Lower lobe of right lung (tissue), 2 donors: ENCODE measurements around the gene GRM7. TPM values are rescaled to one million over a fixed set of nuclear protein-coding genes. Genes with fewer than 3 reads are reported as not detected.

Experiments used
- ATAC-seq, 2 donors: fragments of 200-7000 bp; cut with Tn5 transposase; one replicate each; pipeline ENCODE4 v1.9.1; 2020 to 2022; ENCODE audit warnings: mild to moderate bottlenecking in 2 of 2, moderate library complexity in 2 of 2
- DNase-seq: peaks from one replicate; pipeline ENCODE4 v3.0.0-alpha.2; 2020
- H3K27ac ChIP-seq: fragments of 200-600 bp; one replicate; pipeline ENCODE4 v1.8.0; 2022
- H3K27me3 ChIP-seq: fragments of 200-600 bp; one replicate; pipeline ENCODE4 v1.8.0; 2022; ENCODE audit warnings: low read depth
- H3K36me3 ChIP-seq: fragments of 200-600 bp; one replicate; pipeline ENCODE4 v1.8.0; 2022; ENCODE audit warnings: mild to moderate bottlenecking
- H3K4me1 ChIP-seq: fragments of 200-600 bp; one replicate; pipeline ENCODE4 v1.8.0; 2022
- H3K4me3 ChIP-seq: fragments of 200-600 bp; one replicate; pipeline ENCODE4 v1.8.0; 2022; ENCODE audit warnings: mild to moderate bottlenecking
- H3K9me3 ChIP-seq: fragments of 200-600 bp; one replicate; pipeline ENCODE4 v1.8.0; 2022
- intact Hi-C: fragments of 100-400 bp; cut with DNase I; formaldehyde crosslinking; loops from one replicate; pipeline ENCODE4 v1.11.0; 2022
- total RNA-seq: library from RNA; stranded (reverse); fragmentation: NEBNext Ultra II Directional; extraction: Animal tissue kit (Norgen Biotek cat#: 25700); gene quantifications from one replicate; pipeline ENCODE4 v1.2.1, GENCODE V29; 2021
- TF ChIP-seq, protein P1 (sequence below): fragments of 200-600 bp; IDR thresholded peaks from one replicate; pipeline ENCODE4 v1.8.0; 2022; ENCODE audit warnings: antibody characterized with exemption, mild to moderate bottlenecking
- donor health status: DM: no; HTN: yes; CAD: no; lungs with severe emphysema.

Gene GRM7
- total RNA-seq, 1 donor from 2014 or later = 0.86 TPM

DNA sequence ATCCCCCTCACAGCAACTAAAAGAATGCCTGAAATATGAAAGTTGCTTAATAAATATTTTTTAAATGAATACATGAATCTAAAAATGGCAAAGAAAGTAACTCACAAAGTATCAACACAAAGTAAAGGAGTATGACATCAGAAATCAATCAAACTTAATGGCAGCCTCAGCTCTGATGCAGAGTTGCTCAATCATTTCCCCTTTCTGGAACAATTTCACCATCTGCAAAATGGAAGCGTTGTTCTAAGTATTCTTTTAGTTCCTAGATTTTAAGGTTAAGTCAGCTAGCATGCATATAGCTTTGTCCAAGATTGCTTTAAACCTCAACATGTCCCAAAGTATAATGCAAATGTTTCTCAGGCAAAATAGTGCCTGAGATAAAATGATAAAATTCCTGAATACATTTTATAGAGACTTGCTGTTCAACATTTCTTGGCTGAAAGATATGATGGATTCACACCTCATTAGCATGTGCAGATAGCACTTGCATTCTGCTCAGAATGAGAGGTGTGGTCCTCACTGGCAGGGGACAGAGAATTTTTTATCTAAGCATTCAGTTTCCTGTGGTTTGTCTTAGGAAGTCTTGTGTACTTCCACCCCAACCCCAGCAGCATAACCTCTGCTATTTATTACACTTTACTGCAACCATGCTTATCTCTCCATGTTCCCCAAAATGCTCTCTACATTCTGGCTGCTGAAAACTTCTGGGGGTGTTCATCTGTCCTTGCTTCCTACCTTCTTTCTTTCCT lies 429.3 kb downstream of the GRM7 start:
- Histone ChIP-seq H3K27ac (no peak overlapping the region), H3K4me1 (no peaks in the 10 kb centered on the region), H3K36me3 (no peaks in the 10 kb centered on the region), H3K9me3 (no peaks in the 10 kb centered on the region), H3K27me3 (no peaks in the 10 kb centered on the region), H3K4me3 (no peak overlapping the region)
- TF ChIP-seq, protein P1, sequence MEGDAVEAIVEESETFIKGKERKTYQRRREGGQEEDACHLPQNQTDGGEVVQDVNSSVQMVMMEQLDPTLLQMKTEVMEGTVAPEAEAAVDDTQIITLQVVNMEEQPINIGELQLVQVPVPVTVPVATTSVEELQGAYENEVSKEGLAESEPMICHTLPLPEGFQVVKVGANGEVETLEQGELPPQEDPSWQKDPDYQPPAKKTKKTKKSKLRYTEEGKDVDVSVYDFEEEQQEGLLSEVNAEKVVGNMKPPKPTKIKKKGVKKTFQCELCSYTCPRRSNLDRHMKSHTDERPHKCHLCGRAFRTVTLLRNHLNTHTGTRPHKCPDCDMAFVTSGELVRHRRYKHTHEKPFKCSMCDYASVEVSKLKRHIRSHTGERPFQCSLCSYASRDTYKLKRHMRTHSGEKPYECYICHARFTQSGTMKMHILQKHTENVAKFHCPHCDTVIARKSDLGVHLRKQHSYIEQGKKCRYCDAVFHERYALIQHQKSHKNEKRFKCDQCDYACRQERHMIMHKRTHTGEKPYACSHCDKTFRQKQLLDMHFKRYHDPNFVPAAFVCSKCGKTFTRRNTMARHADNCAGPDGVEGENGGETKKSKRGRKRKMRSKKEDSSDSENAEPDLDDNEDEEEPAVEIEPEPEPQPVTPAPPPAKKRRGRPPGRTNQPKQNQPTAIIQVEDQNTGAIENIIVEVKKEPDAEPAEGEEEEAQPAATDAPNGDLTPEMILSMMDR = no peak
- intact Hi-C loops = no loop called here
- ATAC-seq = peak in 1 of 2 donors; percentile 34
- no peak for DNase-seq

DNA sequence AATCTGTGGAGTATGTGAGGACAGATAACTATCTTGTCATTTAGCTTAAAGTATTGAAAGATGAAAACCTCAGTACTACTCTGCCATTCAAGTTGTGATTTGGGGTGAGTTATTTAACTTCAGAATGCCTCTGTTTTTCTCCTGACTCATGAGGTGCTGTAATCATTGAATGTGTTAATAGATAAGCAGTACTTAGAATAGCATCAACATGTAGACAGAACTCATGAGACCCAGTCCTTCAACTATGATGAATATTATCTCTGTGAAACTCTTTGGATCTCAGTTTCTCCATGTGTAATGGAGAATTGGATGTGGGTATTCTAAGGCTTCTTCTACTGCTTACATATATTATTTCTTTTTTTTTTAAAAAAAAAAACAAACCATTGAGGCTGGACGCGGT lies 431.4 kb downstream of the GRM7 start:
- intact Hi-C loops = no loop called here
- ATAC-seq (no peak), DNase-seq (no peak)
- TF ChIP-seq, protein P1 = no peak
- Histone ChIP-seq H3K36me3 (no peaks in the 10 kb centered on the region), H3K4me3 (no peak overlapping the region), H3K9me3 (no peaks in the 10 kb centered on the region), H3K27me3 (no peaks in the 10 kb centered on the region), H3K27ac (no peak overlapping the region), H3K4me1 (no peaks in the 10 kb centered on the region)

DNA sequence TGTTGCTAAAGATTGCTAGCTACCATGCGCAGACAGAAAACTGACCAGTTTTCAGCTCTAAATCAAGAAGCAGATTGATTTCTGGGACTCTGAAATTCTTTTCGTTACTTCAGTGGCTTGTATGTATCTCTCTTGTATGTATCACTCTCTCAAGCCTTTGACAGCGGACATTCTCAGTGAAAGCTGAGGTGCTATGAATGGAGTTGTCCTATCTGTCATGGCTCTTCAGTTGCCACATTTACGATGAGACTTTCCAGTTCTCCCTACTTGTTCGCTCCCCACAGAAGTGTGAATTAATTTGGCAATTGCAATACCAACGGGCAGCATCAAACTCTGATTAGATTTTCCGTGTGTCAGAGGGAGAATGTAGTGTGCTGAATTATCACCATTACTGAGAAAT lies 432.4 kb downstream of the GRM7 start:
- Histone ChIP-seq H3K9me3 (no peaks in the 10 kb centered on the region), H3K27ac (no peak overlapping the region), H3K27me3 (no peaks in the 10 kb centered on the region), H3K4me3 (no peak overlapping the region), H3K36me3 (no peaks in the 10 kb centered on the region), H3K4me1 (no peaks in the 10 kb centered on the region)
- TF ChIP-seq, protein P1 = no peak
- intact Hi-C loops = no loop called here
- ATAC-seq (no peak), DNase-seq (no peak)

DNA sequence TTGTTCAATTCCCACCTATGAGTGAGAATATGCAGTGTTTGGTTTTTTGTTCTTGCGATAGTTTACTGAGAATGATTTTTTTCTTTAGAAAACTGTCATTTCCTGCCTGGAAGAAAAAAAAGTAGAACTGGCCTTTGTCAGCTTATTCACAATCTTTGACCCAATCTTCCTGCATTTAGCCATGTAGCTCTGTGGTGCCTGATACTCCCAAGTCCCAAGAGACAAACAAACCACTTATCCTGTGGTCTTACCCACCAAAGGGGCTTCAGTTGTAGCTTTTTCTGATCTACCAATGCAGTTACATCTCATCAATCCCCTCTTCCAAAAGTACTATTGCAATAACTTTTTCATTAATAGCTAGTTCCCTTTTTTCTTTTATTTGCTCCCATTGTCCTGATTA lies 444.6 kb downstream of the GRM7 start:
- ATAC-seq (no peak), DNase-seq (no peak)
- intact Hi-C loops = no loop called here
- no peak overlapping the region for H3K27ac ChIP-seq
- no peaks in the 10 kb centered on the region for H3K36me3 ChIP-seq
- TF ChIP-seq, protein P1 = no peak
- no peaks in the 10 kb centered on the region for H3K9me3 ChIP-seq
- H3K27me3 ChIP-seq = no peaks in the 10 kb centered on the region
- H3K4me3 ChIP-seq = no peak overlapping the region
- H3K4me1 ChIP-seq = peaks cover 24% of the 10 kb centered on the region

DNA sequence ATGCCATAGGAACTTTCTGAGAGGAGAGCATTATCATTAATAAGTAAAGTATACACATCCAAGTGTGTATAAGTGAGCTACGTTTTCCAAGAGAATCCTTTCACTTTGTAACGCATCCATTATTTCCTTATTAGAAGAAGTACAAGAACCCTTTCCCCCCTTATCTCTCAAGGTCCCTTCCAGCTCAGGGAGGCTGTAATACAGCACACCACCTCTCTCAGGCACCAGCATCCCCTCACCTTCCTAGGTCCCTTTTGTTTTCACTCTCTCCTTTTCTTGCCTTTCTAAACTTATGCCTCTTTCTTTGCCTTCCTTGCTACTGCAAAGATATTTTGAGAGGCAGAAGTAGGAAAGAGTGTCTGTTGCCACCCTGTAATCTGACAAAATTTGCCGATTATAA lies 446.0 kb downstream of the GRM7 start:
- DNase-seq (no peak), ATAC-seq (no peak)
- Histone ChIP-seq H3K9me3 (no peaks in the 10 kb centered on the region), H3K27me3 (no peaks in the 10 kb centered on the region), H3K4me1 (peaks cover 24% of the 10 kb centered on the region), H3K36me3 (no peaks in the 10 kb centered on the region), H3K27ac (no peak overlapping the region), H3K4me3 (no peak overlapping the region)
- TF ChIP-seq, protein P1 = no peak
- intact Hi-C loops = no loop called here
